SK-N-DZ (cell line): ENCODE results near the gene NLK.
A peak's percentile ranks its signal among the peaks of the same experiment; 100 is the strongest.
"Not testable (repeated sequence)": the region's sequence is repeated elsewhere in the genome, so short reads cannot be mapped to it uniquely, and the experiment has no call there.

ENCODE experiments used
- DNase-seq: peaks from one replicate; pipeline ENCODE4 v3.0.0-alpha.2; 2015; ENCODE audit warnings: low spot score

NLK gene

DNA sequence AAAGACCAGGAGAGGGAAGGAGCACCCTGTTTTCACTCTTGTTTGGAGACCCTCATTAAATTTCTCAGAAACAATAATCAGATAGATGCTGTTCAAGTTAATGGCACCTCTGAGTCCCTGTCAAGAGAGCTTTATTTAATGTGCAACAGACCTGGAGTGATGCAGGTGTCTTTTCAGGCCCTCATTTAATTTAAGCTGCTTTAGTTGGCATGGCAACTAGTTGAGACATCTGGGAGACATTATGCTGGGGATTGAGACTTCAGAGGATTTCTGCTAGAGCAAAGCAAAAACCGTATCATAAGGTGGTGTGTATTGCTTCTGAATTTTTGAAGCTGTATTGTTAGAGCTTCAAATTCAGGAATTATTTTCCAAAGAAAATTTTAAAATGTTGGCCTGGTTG is 108.5 kb downstream of the NLK start:
- DNase-seq, result peak; percentile 86

DNA sequence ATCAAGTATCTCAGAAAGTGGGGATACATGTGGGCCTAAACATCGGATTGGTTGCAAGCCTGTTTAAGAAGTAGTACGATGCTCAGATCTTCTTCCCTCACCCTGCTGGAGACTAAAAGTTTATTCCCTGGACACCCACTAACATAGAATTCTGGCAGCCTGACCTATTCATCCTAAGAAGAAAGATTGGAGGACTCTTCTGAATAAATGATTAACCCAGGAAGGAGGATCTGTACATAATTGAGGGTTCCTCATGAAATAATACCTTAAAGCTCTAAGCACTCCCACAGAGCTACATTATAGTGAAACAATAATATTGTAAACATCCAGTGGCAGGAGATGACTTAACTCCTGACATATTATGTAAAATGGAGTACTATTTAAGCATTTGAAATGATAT is 111.7 kb downstream of the NLK start:
- no peak for DNase-seq

- DNase-seq, result not testable (repeated sequence)
Measured at GRCh38 chr17:28155405-28155804, 112.9 kb downstream of the NLK start.

DNA sequence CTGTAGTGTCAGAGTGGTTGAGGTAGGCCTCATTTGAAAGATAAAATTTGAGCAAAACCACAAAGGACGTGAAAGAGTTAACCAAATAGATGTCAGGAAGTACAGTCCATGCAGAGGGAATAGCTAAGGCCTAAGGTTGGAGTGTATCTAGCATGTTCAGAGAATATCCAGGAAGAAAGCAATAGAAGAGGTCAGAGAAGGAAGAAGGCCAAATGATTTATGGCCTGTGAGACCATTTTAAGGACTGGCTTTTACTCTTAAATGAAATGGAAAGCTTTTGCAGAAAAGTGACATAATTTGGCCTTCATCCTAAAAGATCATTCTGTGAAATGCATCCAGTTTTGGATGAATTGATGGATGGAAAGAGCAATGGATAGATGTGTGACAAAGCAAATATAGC is 116.5 kb downstream of the NLK start:
- DNase-seq, result no peak

DNA sequence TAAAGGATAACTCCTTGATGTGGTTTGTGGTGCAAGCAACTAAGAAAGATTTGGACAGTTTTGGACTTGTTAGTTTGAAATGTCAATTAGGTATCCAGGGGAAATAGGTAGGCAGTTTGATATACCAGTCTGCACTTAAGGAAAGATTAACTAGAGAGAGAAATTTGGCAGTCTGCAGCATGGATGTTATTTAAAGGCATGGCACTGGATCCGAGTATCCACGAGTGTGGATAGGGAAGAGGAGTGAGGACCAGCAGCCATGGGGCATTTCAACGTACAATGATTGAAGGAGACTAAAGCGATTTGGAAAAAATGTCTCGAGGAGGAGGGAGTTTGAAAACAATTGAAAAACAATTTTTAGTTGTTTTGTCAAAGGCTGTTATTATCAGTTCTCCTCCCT is 117.4 kb downstream of the NLK start:
- DNase-seq, result no peak

- DNase-seq, result no peak
Measured at GRCh38 chr17:28160610-28161009, 118.1 kb downstream of the NLK start.

DNA sequence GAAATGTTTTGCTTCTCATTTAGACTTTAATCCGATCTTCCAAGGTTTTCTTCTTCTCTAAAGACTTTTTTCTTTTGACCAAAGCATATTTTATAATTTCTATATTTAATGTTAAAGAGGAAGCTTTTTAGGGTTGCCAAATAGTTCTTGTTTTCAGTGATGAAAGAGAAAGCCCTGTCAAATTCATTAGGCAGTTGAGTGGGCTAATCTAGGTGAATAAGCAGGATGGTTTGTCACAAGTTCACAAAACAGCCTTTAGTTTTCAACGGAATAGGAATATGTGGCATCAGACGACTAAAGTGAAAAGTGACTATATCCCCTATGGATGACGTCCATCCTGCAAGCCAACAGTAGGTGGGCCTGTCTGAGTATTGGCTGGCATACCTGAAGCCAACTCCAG is 118.8 kb downstream of the NLK start:
- no peak for DNase-seq

DNA sequence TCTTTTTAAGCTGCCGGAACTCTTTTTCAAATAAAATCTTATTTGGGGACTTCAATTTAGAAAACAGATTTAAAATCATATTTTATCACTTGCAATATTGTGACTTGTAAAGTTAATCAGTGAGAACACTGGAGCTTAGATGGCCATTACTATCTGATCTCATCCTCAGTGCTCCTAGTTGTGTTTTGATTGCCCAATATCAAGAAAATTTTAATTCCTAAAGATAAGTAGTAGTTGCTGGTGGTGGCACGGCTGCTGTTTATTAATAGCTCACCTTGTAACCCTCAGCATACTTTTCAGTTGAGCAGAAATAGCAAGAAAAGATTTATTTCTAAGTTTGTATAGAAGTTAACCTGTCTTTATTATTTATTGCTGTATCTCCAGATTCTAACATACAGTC is 124.0 kb downstream of the NLK start:
- DNase-seq, result no peak

- DNase-seq, result no peak
Measured at GRCh38 chr17:28169621-28170349, 127.3 kb downstream of the NLK start.

- no peak for DNase-seq
Measured at GRCh38 chr17:28170771-28171170, 128.3 kb downstream of the NLK start.

DNA sequence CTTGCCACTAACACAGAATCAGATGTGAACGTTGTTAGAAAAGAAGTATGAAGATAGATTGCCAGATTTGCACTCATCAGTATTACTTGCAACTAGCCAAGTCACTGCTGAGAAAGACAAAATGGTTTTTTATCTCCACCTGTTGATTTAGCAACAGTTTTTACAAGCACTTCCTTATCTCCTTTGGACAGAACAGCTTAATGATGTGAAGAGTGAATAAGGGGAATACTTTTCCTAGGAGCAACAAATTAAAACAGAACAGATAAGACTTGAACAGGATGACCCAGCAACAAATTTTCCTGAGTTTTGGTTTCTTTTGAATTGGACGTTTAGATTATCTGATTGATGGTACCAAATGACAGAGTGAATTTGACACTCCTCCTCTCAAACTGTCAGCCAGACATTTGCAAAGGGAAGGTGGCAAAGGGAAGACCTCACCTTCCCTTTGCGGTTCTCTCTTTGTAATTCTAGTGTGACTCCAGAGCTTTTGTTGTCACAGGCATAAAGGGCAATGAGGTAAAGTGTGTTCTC is 130.6 kb downstream of the NLK start:
- DNase-seq, result no peak

- no peak for DNase-seq
Measured at GRCh38 chr17:28173801-28174200, 131.3 kb downstream of the NLK start.

- DNase-seq, result no peak
Measured at GRCh38 chr17:28174352-28175046, 132.0 kb downstream of the NLK start.

GRCh38 chr17:28177351-28177750 is 134.9 kb downstream of the NLK start:
- DNase-seq, result no peak

DNA sequence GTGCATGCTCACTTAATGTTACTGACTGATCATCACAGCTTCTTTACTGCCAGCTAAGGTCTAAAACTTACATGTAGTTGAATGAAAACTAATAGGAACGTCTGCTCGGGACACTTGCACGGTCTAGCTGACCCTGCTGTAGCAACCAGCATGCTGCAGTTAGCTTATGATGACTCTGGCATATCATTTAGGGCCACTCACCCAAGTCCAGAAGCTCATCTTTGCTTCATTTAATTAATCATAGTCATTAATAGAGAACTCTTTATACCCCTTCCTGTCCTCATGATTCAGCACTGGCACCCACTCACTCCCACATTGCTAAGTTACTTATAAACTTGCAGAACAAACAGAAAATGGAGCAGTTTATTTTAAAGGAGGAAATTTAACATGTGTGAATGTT is 136.3 kb downstream of the NLK start:
- no peak for DNase-seq

DNA sequence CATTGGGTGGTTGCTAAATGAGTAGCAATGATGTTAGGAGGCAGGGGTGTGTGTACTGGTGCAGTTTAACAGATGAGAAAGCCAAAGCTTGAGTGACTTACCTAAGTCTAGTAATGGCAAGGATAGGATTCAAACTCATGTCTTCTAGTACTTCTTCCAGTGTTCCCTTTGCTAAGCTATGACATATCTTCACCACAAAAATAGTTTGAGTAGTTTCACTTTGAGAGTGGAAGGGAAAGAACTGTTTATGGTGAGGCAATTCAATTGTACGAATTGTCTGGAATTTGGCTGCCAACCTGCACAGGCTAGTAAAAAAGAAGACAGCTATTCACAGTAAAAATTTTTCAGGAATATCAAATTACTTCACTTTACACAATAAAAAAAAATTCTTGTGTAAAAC is 138.0 kb downstream of the NLK start:
- no peak for DNase-seq

DNA sequence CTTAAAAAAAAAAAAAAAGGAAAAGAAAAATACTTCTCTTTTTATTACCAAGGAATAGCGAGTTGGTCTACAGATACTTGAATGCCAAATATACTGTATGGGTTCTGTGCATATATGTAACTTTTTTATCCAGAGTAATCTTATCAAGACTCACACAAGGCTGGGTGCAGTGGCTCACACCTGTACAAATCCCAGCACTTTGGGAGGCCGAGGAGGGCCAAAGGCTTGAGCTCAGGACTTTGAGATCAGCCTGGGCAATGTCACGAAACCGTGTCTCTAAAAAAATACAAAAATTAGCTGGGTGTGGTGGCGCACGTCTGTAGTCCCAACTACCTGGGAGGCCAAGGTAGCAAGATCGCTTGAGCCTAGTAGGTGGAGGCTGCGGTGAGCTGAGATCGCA is 139.1 kb downstream of the NLK start:
- no peak for DNase-seq

GRCh38 chr17:28182559-28182958 is 140.1 kb downstream of the NLK start:
- peak; percentile 47 for DNase-seq

GRCh38 chr17:28185658-28186057 is 143.2 kb downstream of the NLK start:
- DNase-seq, result no peak

GRCh38 chr17:28186472-28186871 is 144.0 kb downstream of the NLK start:
- DNase-seq, result not testable (repeated sequence)

- DNase-seq, result no peak
Measured at GRCh38 chr17:28187931-28188330, 145.5 kb downstream of the NLK start.

GRCh38 chr17:28188841-28189263 is 146.4 kb downstream of the NLK start:
- no peak for DNase-seq

GRCh38 chr17:28189667-28190066 is 147.2 kb downstream of the NLK start:
- no peak for DNase-seq
